ENCODE results near the gene SYT12. TPM values are rescaled to one million over a fixed set of nuclear protein-coding genes. Genes with fewer than 3 reads are reported as not detected.
"Not testable (repeated sequence)": the region's sequence is repeated elsewhere in the genome, so short reads cannot be mapped to it uniquely, and the experiment has no call there.

The SYT12 gene
- total RNA-seq, 1 donor from 2014 or later = 0.44 TPM

- Mint-ChIP-seq H3K4me1 (peaks cover 5% of the 10 kb centered on the region), H3K4me3 (no peak overlapping the region), H3K36me3 (ENCODE audit: low read depth) (no peaks in the 10 kb centered on the region), H3K9me3 (no peaks in the 10 kb centered on the region), H3K27ac (ENCODE audit: unreplicated experiment) (no peak overlapping the region), H3K27me3 (ENCODE audit: low read depth) (no peaks in the 10 kb centered on the region)
- no peak for TF ChIP-seq CTCF (conservative IDR thresholded peaks at IDR 0.05)
- no peak for DNase-seq (ENCODE audit: low read depth, low spot score)
Observed at GRCh38 chr11:66983275-66983924, 39.5 kb upstream of the SYT12 start.

GRCh38 chr11:66985508-66986177, 37.3 kb upstream of the SYT12 start:
- no peak overlapping the region for H3K4me3 Mint-ChIP-seq
- no peaks in the 10 kb centered on the region for H3K9me3 Mint-ChIP-seq
- DNase-seq (ENCODE audit: low read depth, low spot score) = no peak
- no peaks in the 10 kb centered on the region for H3K36me3 Mint-ChIP-seq (ENCODE audit: low read depth)
- H3K27ac Mint-ChIP-seq (ENCODE audit: unreplicated experiment) = no peak overlapping the region
- no peak for TF ChIP-seq CTCF (conservative IDR thresholded peaks at IDR 0.05)
- H3K4me1 Mint-ChIP-seq = peaks cover 5% of the 10 kb centered on the region
- H3K27me3 Mint-ChIP-seq (ENCODE audit: low read depth) = no peaks in the 10 kb centered on the region

- H3K36me3 Mint-ChIP-seq (ENCODE audit: low read depth) = no peaks in the 10 kb centered on the region
- no peaks in the 10 kb centered on the region for H3K27me3 Mint-ChIP-seq (ENCODE audit: low read depth)
- H3K9me3 Mint-ChIP-seq = no peaks in the 10 kb centered on the region
- peaks cover 5% of the 10 kb centered on the region for H3K4me1 Mint-ChIP-seq
- no peak for TF ChIP-seq CTCF (conservative IDR thresholded peaks at IDR 0.05)
- no peak overlapping the region for H3K4me3 Mint-ChIP-seq
- DNase-seq (ENCODE audit: low read depth, low spot score) = no peak
- H3K27ac Mint-ChIP-seq (ENCODE audit: unreplicated experiment) = peak overlapping the region; percentile 50
Observed at GRCh38 chr11:66986178-66986545, 36.8 kb upstream of the SYT12 start.

GRCh38 chr11:66987158-66987620, 35.7 kb upstream of the SYT12 start:
- DNase-seq (ENCODE audit: low read depth, low spot score) = no peak
- Mint-ChIP-seq H3K4me1 (peaks cover 5% of the 10 kb centered on the region), H3K9me3 (no peaks in the 10 kb centered on the region), H3K27me3 (ENCODE audit: low read depth) (peaks cover 3% of the 10 kb centered on the region), H3K27ac (ENCODE audit: unreplicated experiment) (no peak overlapping the region), H3K36me3 (ENCODE audit: low read depth) (no peaks in the 10 kb centered on the region), H3K4me3 (no peak overlapping the region)
- no peak for TF ChIP-seq CTCF (conservative IDR thresholded peaks at IDR 0.05)

- Mint-ChIP-seq H3K9me3 (no peaks in the 10 kb centered on the region), H3K4me3 (no peak overlapping the region), H3K36me3 (ENCODE audit: low read depth) (no peaks in the 10 kb centered on the region), H3K4me1 (peaks cover 5% of the 10 kb centered on the region), H3K27ac (ENCODE audit: unreplicated experiment) (no peak overlapping the region), H3K27me3 (ENCODE audit: low read depth) (peaks cover 3% of the 10 kb centered on the region)
- TF ChIP-seq CTCF (conservative IDR thresholded peaks at IDR 0.05) = no peak
- no peak for DNase-seq (ENCODE audit: low read depth, low spot score)
Observed at GRCh38 chr11:66987924-66988637, 34.9 kb upstream of the SYT12 start.

- H3K4me1 Mint-ChIP-seq; H3K27ac Mint-ChIP-seq (ENCODE audit: unreplicated experiment); H3K27me3 Mint-ChIP-seq (ENCODE audit: low read depth); H3K9me3 Mint-ChIP-seq; H3K4me3 Mint-ChIP-seq; H3K36me3 Mint-ChIP-seq (ENCODE audit: low read depth); DNase-seq (ENCODE audit: low read depth, low spot score): not testable (repeated sequence)
Observed at GRCh38 chr11:66988741-66989140, 34.2 kb upstream of the SYT12 start.

GRCh38 chr11:66989360-66989759, 33.6 kb upstream of the SYT12 start:
- H3K4me1 Mint-ChIP-seq; H3K27ac Mint-ChIP-seq (ENCODE audit: unreplicated experiment); H3K9me3 Mint-ChIP-seq; H3K36me3 Mint-ChIP-seq (ENCODE audit: low read depth); H3K4me3 Mint-ChIP-seq; DNase-seq (ENCODE audit: low read depth, low spot score); H3K27me3 Mint-ChIP-seq (ENCODE audit: low read depth): not testable (repeated sequence)

Measured in neural crest cell (in vitro differentiated cells).